Measurements from ENCODE around the gene ZNF341. TPM values are rescaled to one million over a fixed set of nuclear protein-coding genes. Genes with fewer than 3 reads are reported as not detected.

The ZNF341 gene
- total and polyA plus RNA-seq, 2 donors (not counting 1 experiment from before 2014, with no cell fraction given): 9.1 to 10.9 TPM

GRCh38 chr20:33833333-33833732 is 101.5 kb downstream of the ZNF341 start:
- no peak overlapping the region for H3K4me3 Mint-ChIP-seq

More at GRCh38 chr20:33833333-33833732, 101.5 kb downstream of the ZNF341 start:
- peaks cover 24 to 28% of the 10 kb centered on the region in 2 donors for H3K4me1 ChIP-seq (ENCODE audit: control insufficient read depth in 2 of 2, insufficient read depth in 2 of 2, low read length in 2 of 2)
- no peak overlapping the region for H3K4me3 ChIP-seq (ENCODE audit: control extremely low read depth in 1 of 5, extremely low read depth in 1 of 5, insufficient read depth in 1 of 5, low read depth in 2 of 5, low read length in 4 of 5)
- ChIA-PET CTCF (no interaction called here), POLR2A (no interaction called here)
- H3K9ac ChIP-seq (ENCODE audit: low read length): no peak overlapping the region
- Mint-ChIP-seq H3K4me1 (peaks cover 65% of the 10 kb centered on the region), H3K9me3 (ENCODE audit: insufficient read depth) (no peaks in the 10 kb centered on the region), H3K27ac (no peak overlapping the region), H3K27me3 (no peaks in the 10 kb centered on the region)
- H4K20me1 ChIP-seq (ENCODE audit: control insufficient read depth, insufficient read depth, low read length, poor library complexity, severe bottlenecking): peaks cover 88% of the 10 kb centered on the region
- H2AFZ ChIP-seq (ENCODE audit: insufficient read depth, low read depth, low read length, poor library complexity, severe bottlenecking): no peak overlapping the region
- intact Hi-C loops (cut with micrococcal nuclease): no loop called here
- TF ChIP-seq CTCF (IDR thresholded peaks at IDR 0.05) (no peak), EZH2 (IDR thresholded peaks at IDR 0.05; ENCODE audit: borderline replicate concordance, insufficient read depth, low read depth, low read length, poor library complexity, severe bottlenecking) (no peak)
- peaks cover 100% of the 10 kb centered on the region for H3K79me2 ChIP-seq (ENCODE audit: control insufficient read depth, insufficient read depth, low read length)
- no peak overlapping the region for H3K4me2 ChIP-seq (replicated peaks; ENCODE audit: low read depth, low read length, poor library complexity, severe bottlenecking)
- H3K36me3 ChIP-seq (replicated peaks in 1 of 2; ENCODE audit: control extremely low read depth in 1 of 2, control insufficient read depth in 1 of 2, extremely low read depth in 1 of 2, insufficient read depth in 2 of 2, low read length in 1 of 2): peaks cover 0 to 34% of the 10 kb centered on the region in 2 experiments
- WGBS (ENCODE audit: insufficient coverage): 100% methylated on average over 1 of the region's 1 CpG
- H3K27me3 ChIP-seq (replicated peaks in 1 of 4; ENCODE audit: control extremely low read depth in 1 of 4, control insufficient read depth in 3 of 4, insufficient read depth in 4 of 4, low read length in 3 of 4): no peaks in the 10 kb centered on the region
- DNase-seq (no peak), ATAC-seq (ENCODE audit: low read depth) (no peak)
- no peak overlapping the region for H3K27ac ChIP-seq (ENCODE audit: low read length in 2 of 2)
- H3K9me3 ChIP-seq (ENCODE audit: control extremely low read depth in 1 of 3, control insufficient read depth in 2 of 3, insufficient read depth in 1 of 3, low read length in 2 of 3): no peaks in the 10 kb centered on the region
